GM23338 (cell line): ENCODE data around the gene PCK2. TPM values are rescaled to one million over a fixed set of nuclear protein-coding genes. Genes with fewer than 3 reads are reported as not detected.

Experiments
- ATAC-seq: fragments of 200-7000 bp; cut with Tn5 transposase; 3 replicates; pipeline ENCODE4 v1.9.1; 2020
- DNase-seq: peaks from one replicate; pipeline ENCODE4 v3.0.0-alpha.2; 2015; ENCODE audit warnings: low spot score
- H2AFZ ChIP-seq: fragments of 200-600 bp; sonication (generic); 2 replicates; pipeline ENCODE4 v1.8.0; 2016; ENCODE audit warnings: antibody characterized with exemption, mild to moderate bottlenecking, moderate library complexity
- H3F3A ChIP-seq: fragments of 200-600 bp; sonication (generic); replicated peaks from 2 replicates; pipeline ENCODE4 v1.8.0; 2017; ENCODE audit warnings: antibody characterized with exemption, mixed run types, low read depth
- H3K27ac ChIP-seq: fragments of 200-600 bp; sonication (generic); 2 replicates; pipeline ENCODE4 v1.6.1; 2016; ENCODE audit warnings: low read depth
- H3K27me3 ChIP-seq: fragments of 200-600 bp; sonication (generic); 2 replicates; pipeline ENCODE4 v1.8.0; 2016; ENCODE audit warnings: mild to moderate bottlenecking, mixed run types, moderate library complexity; ENCODE audit not compliant: insufficient read depth
- H3K36me3 ChIP-seq: fragments of 200-600 bp; sonication (generic); 2 replicates; pipeline ENCODE4 v1.8.0; 2016; ENCODE audit warnings: mild to moderate bottlenecking; ENCODE audit not compliant: insufficient read depth
- H3K4me1 ChIP-seq: fragments of 200-600 bp; sonication (generic); 2 replicates; pipeline ENCODE4 v1.8.0; 2016; ENCODE audit warnings: mild to moderate bottlenecking, moderate library complexity; ENCODE audit not compliant: insufficient read depth
- H3K4me2 ChIP-seq: fragments of 200-600 bp; sonication (generic); 2 replicates; pipeline ENCODE4 v1.7.1; 2017; ENCODE audit warnings: mixed run types
- H3K4me3 ChIP-seq: fragments of 200-600 bp; sonication (generic); 2 replicates; pipeline ENCODE4 v1.6.1; 2016; ENCODE audit warnings: mixed run types
- H3K79me2 ChIP-seq: fragments of 200-600 bp; sonication (generic); replicated peaks from 2 replicates; pipeline ENCODE4 v1.8.0; 2017; ENCODE audit warnings: mild to moderate bottlenecking; ENCODE audit not compliant: insufficient read depth
- H3K9me2 ChIP-seq: fragments of 200-600 bp; sonication (generic); 2 replicates; pipeline ENCODE4 v1.8.0; 2017; ENCODE audit not compliant: insufficient read depth
- H4K20me1 ChIP-seq: fragments of 200-600 bp; sonication (generic); replicated peaks from 2 replicates; pipeline ENCODE4 v1.8.0; 2017; ENCODE audit warnings: mild to moderate bottlenecking; ENCODE audit not compliant: insufficient read depth
- H3K27ac Mint-ChIP-seq: 2 replicates; pipeline ENCODE4 v1.8.0; 2020; ENCODE audit warnings: inconsistent platforms, mild to moderate bottlenecking, moderate library complexity, mixed read lengths
- H3K27me3 Mint-ChIP-seq: 3 replicates; pipeline ENCODE4 v1.8.0; 2022; ENCODE audit warnings: low read depth, mild to moderate bottlenecking, moderate library complexity, mixed read lengths, inconsistent platforms; ENCODE audit not compliant: insufficient read depth, poor library complexity
- H3K36me3 Mint-ChIP-seq: 3 replicates; pipeline ENCODE4 v1.8.0; 2021; ENCODE audit warnings: low read depth, mild to moderate bottlenecking, inconsistent platforms, moderate library complexity, mixed read lengths
- H3K4me1 Mint-ChIP-seq: 3 replicates; pipeline ENCODE4 v1.8.0; 2020; ENCODE audit warnings: mild to moderate bottlenecking, inconsistent platforms, mixed read lengths
- H3K4me3 Mint-ChIP-seq: 3 replicates; pipeline ENCODE4 v1.8.0; 2021; ENCODE audit warnings: moderate library complexity, mild to moderate bottlenecking, inconsistent platforms, mixed read lengths
- H3K9me3 Mint-ChIP-seq: 3 replicates; pipeline ENCODE4 v1.8.0; 2020; ENCODE audit warnings: moderate library complexity, mild to moderate bottlenecking, inconsistent platforms, mixed read lengths
- CREB1 ChIP-seq: fragments of 250-450 bp; sonication (Bioruptor Pico); IDR thresholded peaks from 2 replicates; pipeline ENCODE4 v1.5.0; 2020; ENCODE audit warnings: low read depth, mild to moderate bottlenecking, moderate library complexity
- EZH2 ChIP-seq: fragments of 200-600 bp; sonication (generic); IDR thresholded peaks from one replicate; pipeline ENCODE4 v1.8.0; 2017; ENCODE audit warnings: antibody characterized with exemption, mild to moderate bottlenecking, low read depth; ENCODE audit not compliant: unreplicated experiment
- JUNB ChIP-seq: IDR thresholded peaks from one replicate; pipeline ENCODE4 v1.6.1; 2016; ENCODE audit warnings: antibody characterized with exemption; ENCODE audit not compliant: unreplicated experiment
- NANOG ChIP-seq: IDR thresholded peaks from 2 replicates; pipeline ENCODE4 v1.6.1; 2016; ENCODE audit warnings: antibody characterized with exemption, borderline replicate concordance
- ZNF331 ChIP-seq: fragments of 250-450 bp; sonication (Bioruptor Pico); IDR thresholded peaks from 2 replicates; pipeline ENCODE4 v1.5.0; 2020; ENCODE audit warnings: low read depth, mild to moderate bottlenecking, moderate library complexity
- ZNF462 ChIP-seq: fragments of 250-450 bp; sonication (Bioruptor Pico); IDR thresholded peaks from 2 replicates; pipeline ENCODE4 v1.5.0; 2020; ENCODE audit warnings: mild to moderate bottlenecking, moderate library complexity
- polyA plus RNA-seq: library from polyadenylated mRNA; unstranded; fragments of >200 nt; fragmentation: Nextera tagmentation; extraction: Ambion mirVana; gene quantifications from 2 replicates; pipeline ENCODE4 v1.2.1, GENCODE V29; 2016
- total RNA-seq: library from RNA; depleted of rRNA; stranded (reverse); fragments of >200 nt; shearing (Covaris generic); gene quantifications from 2 replicates; pipeline ENCODE4 v1.2.3, GENCODE V29; 2014

PCK2 gene
- total and polyA plus RNA-seq, 2 experiments from 2014 or later = 53.5 to 103 TPM

DNA sequence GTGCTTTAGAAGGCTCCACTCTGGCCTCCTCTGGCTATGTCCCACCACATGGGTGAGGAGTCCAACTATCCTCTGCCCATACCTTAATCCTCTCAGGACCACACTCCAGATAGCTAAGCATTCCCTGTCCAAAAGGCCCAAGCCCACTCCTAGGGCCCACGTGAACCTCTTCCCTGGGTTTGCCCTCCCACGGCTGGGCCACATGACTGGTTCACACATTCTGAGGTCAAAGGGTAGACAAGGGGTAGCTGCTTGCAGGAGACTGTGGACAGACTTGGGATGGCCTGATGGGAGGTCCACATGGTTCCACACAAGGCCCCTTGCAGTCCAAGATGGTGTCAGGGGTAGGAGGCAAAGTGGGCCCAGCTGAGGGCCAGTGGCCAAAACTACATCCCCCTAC is 6.0 kb upstream of the PCK2 start (continued):
- TF ChIP-seq ZNF462 = no peak

GRCh38 chr14:24089890-24090289 is 4.2 kb upstream of the PCK2 start:
- Histone ChIP-seq H3K79me2 (peaks cover 6% of the 10 kb centered on the region), H3K27me3 (no peaks in the 10 kb centered on the region), H3K4me3 (no peak overlapping the region), H3F3A (peaks cover 10% of the 10 kb centered on the region), H2AFZ (no peak overlapping the region), H3K36me3 (no peaks in the 10 kb centered on the region), H4K20me1 (no peaks in the 10 kb centered on the region), H3K9me2 (peaks cover 8% of the 10 kb centered on the region), H3K4me1 (peaks cover 10% of the 10 kb centered on the region), H3K27ac (no peak overlapping the region), H3K4me2 (no peak overlapping the region)
- peaks cover 22% of the 10 kb centered on the region for H3K27me3 Mint-ChIP-seq
- H3K36me3 Mint-ChIP-seq = peaks cover 12% of the 10 kb centered on the region
- H3K4me3 Mint-ChIP-seq = no peak overlapping the region
- no peak overlapping the region for H3K27ac Mint-ChIP-seq
- peaks cover 26% of the 10 kb centered on the region for H3K4me1 Mint-ChIP-seq
- H3K9me3 Mint-ChIP-seq = peaks cover 3% of the 10 kb centered on the region; the same call in 2 of the 3 replicates
- ATAC-seq (no peak), DNase-seq (no peak)
- TF ChIP-seq CREB1 (CRISPR knock-in tag) (no peak), ZNF331 (CRISPR knock-in tag) (no peak), EZH2 (no peak), JUNB (no peak), ZNF462 (no peak), NANOG (no peak)
